HCT116 (cell line): ENCODE data around the gene ACAN. TPM values are rescaled to one million over a fixed set of nuclear protein-coding genes. Genes with fewer than 3 reads are reported as not detected.

Source experiments
- ATAC-seq: fragments of 200-7000 bp; cut with Tn5 transposase; 2 replicates; pipeline ENCODE4 v1.9.1; 2020; ENCODE audit warnings: mild to moderate bottlenecking, moderate library complexity
- BruUV-seq: library from RNA; stranded (reverse); fragments of 400-500 nt; replicated peaks from 2 replicates; lab custom pipeline; 2021; lab: Mats Ljungman, UMichigan
- CTCF ChIA-PET: fragments of 300-600 bp; sonication (Branson Sonifier 250); formaldehyde crosslinking; loops from one replicate; lab custom pipeline; 2021; ENCODE audit warnings: antibody characterized with exemption; lab: Charles Lee
- POLR2A ChIA-PET: fragments of 300-600, 350-600 bp; sonication (Branson Sonifier 250); formaldehyde crosslinking; loops from one replicate; lab custom pipeline; 2021; ENCODE audit warnings: antibody characterized with exemption; lab: Charles Lee
- RAD21 ChIA-PET, 2 experiments: fragments of 300-600 bp; sonication (Branson Sonifier 250); formaldehyde crosslinking; loops; one replicate each; lab custom pipeline; 2023; ENCODE audit warnings: low total read pairs in 2 of 2; ENCODE audit not compliant: uncharacterized antibody in 2 of 2, unreplicated experiment in 2 of 2, low non-redundant PET in 1 of 2; lab: Charles Lee
- DNase-seq: peaks from one replicate; pipeline ENCODE4 v3.0.0-alpha.2; 2010; ENCODE audit warnings: low read depth, low spot score
- H2AFZ ChIP-seq: fragments of 200-600 bp; shearing (Covaris generic), sonication (generic); 2 replicates; pipeline ENCODE4 v1.6.1; 2017; ENCODE audit warnings: low read depth, mixed run types, mixed read lengths, antibody characterized with exemption, low read length; ENCODE audit not compliant: poor library complexity, severe bottlenecking
- H3K27ac ChIP-seq: 2 replicates; pipeline ENCODE4 v1.5.1; 2012; ENCODE audit warnings: low read depth, low read length
- H3K27me3 ChIP-seq: fragments of 200-600 bp; sonication (generic); 2 replicates; pipeline ENCODE4 v1.6.1; 2016; ENCODE audit warnings: mixed run types, low read length, mixed read lengths; ENCODE audit not compliant: insufficient read depth
- H3K36me3 ChIP-seq, 2 experiments: fragments of 200-500 bp in 1 of 2; fragments of 200-600 bp in 1 of 2; sonication (Bioruptor generic) in 1 of 2; sonication (generic) in 1 of 2; 2 replicates each; pipeline versions ENCODE4 v1.5.1 to v1.6.1; 2014 to 2016; ENCODE audit warnings: low read length in 2 of 2, inconsistent platforms in 1 of 2, mixed read lengths in 1 of 2, mixed run types in 1 of 2; ENCODE audit not compliant: insufficient read depth in 2 of 2, control insufficient read depth in 1 of 2
- H3K4me1 ChIP-seq, 2 experiments: fragments of 200-600 bp in 1 of 2; sonication (generic) in 1 of 2; 2 replicates each; pipeline versions ENCODE4 v1.5.1 to v1.6.1; 2012 to 2017; ENCODE audit warnings: low read length in 2 of 2, inconsistent platforms in 1 of 2, mild to moderate bottlenecking in 1 of 2, mixed read lengths in 1 of 2, mixed run types in 1 of 2, moderate library complexity in 1 of 2; ENCODE audit not compliant: insufficient read depth in 2 of 2, control insufficient read depth in 1 of 2
- H3K4me2 ChIP-seq: fragments of 200-600 bp; sonication (generic); 2 replicates; pipeline ENCODE4 v1.6.1; 2017; ENCODE audit warnings: mixed run types, low read length, mixed read lengths
- H3K4me3 ChIP-seq, 2 experiments: fragments of 200-600 bp in 1 of 2; sonication (generic) in 1 of 2; replicated peaks in 1 of 2; 2 replicates each; pipeline ENCODE4 v1.5.1; 2011 to 2016; ENCODE audit warnings: low read length in 2 of 2, control low read depth in 1 of 2, low read depth in 1 of 2, mild to moderate bottlenecking in 1 of 2, mixed read lengths in 1 of 2, mixed run types in 1 of 2
- H3K79me2 ChIP-seq: fragments of 200-600 bp; sonication (generic); 2 replicates; pipeline ENCODE4 v1.6.1; 2017; ENCODE audit warnings: mild to moderate bottlenecking, mixed run types, low read length, moderate library complexity, mixed read lengths; ENCODE audit not compliant: insufficient read depth
- H3K9ac ChIP-seq: fragments of 200-600 bp; sonication (generic); 2 replicates; pipeline ENCODE4 v1.6.1; 2016; ENCODE audit warnings: low read length, mixed read lengths
- H3K9me2 ChIP-seq: fragments of 200-600 bp; sonication (generic), shearing (Covaris generic); 2 replicates; pipeline ENCODE4 v1.6.1; 2017; ENCODE audit warnings: mixed run types, mild to moderate bottlenecking, moderate library complexity; ENCODE audit not compliant: insufficient read depth
- H3K9me3 ChIP-seq, 2 experiments: fragments of 200-500 bp in 1 of 2; fragments of 200-600 bp in 1 of 2; sonication (Bioruptor generic) in 1 of 2; sonication (generic) in 1 of 2; 2 replicates each; pipeline ENCODE4 v1.6.1; 2014 to 2017; ENCODE audit warnings: low read length in 2 of 2, mixed read lengths in 2 of 2, inconsistent platforms in 1 of 2, low read depth in 1 of 2, mild to moderate bottlenecking in 1 of 2, mixed run types in 1 of 2, moderate library complexity in 1 of 2; ENCODE audit not compliant: control insufficient read depth in 1 of 2, insufficient read depth in 1 of 2
- H4K20me1 ChIP-seq: fragments of 200-600 bp; sonication (generic), shearing (Covaris generic); 2 replicates; pipeline ENCODE4 v1.6.1; 2017; ENCODE audit warnings: mixed run types, mild to moderate bottlenecking, moderate library complexity; ENCODE audit not compliant: insufficient read depth
- ATF3 ChIP-seq: IDR thresholded peaks from 2 replicates; pipeline ENCODE4 v1.6.1; 2012
- EGR1 ChIP-seq: IDR thresholded peaks from 2 replicates; pipeline ENCODE4 v1.6.1; 2012; ENCODE audit warnings: low read depth
- ELF1 ChIP-seq: IDR thresholded peaks from 2 replicates; pipeline ENCODE4 v1.6.1; 2012; ENCODE audit warnings: low read depth, borderline replicate concordance
- EZH2 ChIP-seq: fragments of 200-600 bp; sonication (generic); IDR thresholded peaks from 2 replicates; pipeline ENCODE4 v1.6.1; 2017; ENCODE audit warnings: antibody characterized with exemption, mixed run types
- EZH2phosphoT487 ChIP-seq: fragments of 200-600 bp; IDR thresholded peaks from 2 replicates; pipeline ENCODE4 v1.6.1; 2018; ENCODE audit warnings: antibody characterized with exemption, borderline replicate concordance
- MAX ChIP-seq: IDR thresholded peaks from 2 replicates; pipeline ENCODE4 v1.6.1; 2012
- REST ChIP-seq: IDR thresholded peaks from 2 replicates; pipeline ENCODE4 v1.6.1; 2012; ENCODE audit warnings: low read depth
- SRF ChIP-seq: IDR thresholded peaks from 2 replicates; pipeline ENCODE4 v1.6.1; 2012; ENCODE audit warnings: low read depth
- ZBTB33 ChIP-seq: IDR thresholded peaks from 2 replicates; pipeline ENCODE4 v1.6.1; 2011; ENCODE audit warnings: mild to moderate bottlenecking, low read length, moderate library complexity; ENCODE audit not compliant: insufficient replicate concordance; ENCODE audit errors: extremely low read depth
- intact Hi-C: fragments of 100-400 bp; cut with micrococcal nuclease; formaldehyde crosslinking; loops from 2 replicates; pipeline ENCODE4 v1.10.0; 2022
- total RNA-seq: library from RNA; stranded (reverse); gene quantifications from one replicate; pipeline ENCODE4 v1.2.1, GENCODE V29; 2021; ENCODE audit not compliant: unreplicated experiment

Gene ACAN
- total RNA-seq, 1 experiment from 2014 or later, result not detected

GRCh38 chr15:88878720-88879184 lies 75.5 kb downstream of the ACAN start (continued):
- TF ChIP-seq ZBTB33 (no peak), REST (no peak), SRF (no peak)

GRCh38 chr15:88880944-88881740 lies 77.9 kb downstream of the ACAN start:
- H3K4me2 ChIP-seq, result no peak overlapping the region
- ChIA-PET RAD21 (no interaction called here), POLR2A (no interaction called here), CTCF (interaction anchor here (1.0 kb wide), 1 partner anchor 121 kb away, joined by 3 read pairs; no protein-coding TSS in a partner anchor)
- H4K20me1 ChIP-seq, result no peaks in the 10 kb centered on the region
- no peaks in the 10 kb centered on the region for H3K36me3 ChIP-seq
- DNase-seq, result no peak
- H3K9me3 ChIP-seq, result no peaks in the 10 kb centered on the region
- H3K27ac ChIP-seq, result no peak overlapping the region
- intact Hi-C loops, result no loop called here
- H3K79me2 ChIP-seq, result no peaks in the 10 kb centered on the region
- H3K27me3 ChIP-seq, result no peaks in the 10 kb centered on the region
- no peak overlapping the region for H3K4me3 ChIP-seq
- peaks cover 0 to 10% of the 10 kb centered on the region in 2 experiments; a peak in 2 of 4 replicates for H3K4me1 ChIP-seq
- ATAC-seq, result no peak
- H3K9ac ChIP-seq, result no peak overlapping the region
- no TSS peak for BruUV-seq
- H3K9me2 ChIP-seq, result no peaks in the 10 kb centered on the region
- H2AFZ ChIP-seq, result no peak overlapping the region
- TF ChIP-seq MAX (no peak), REST (no peak), EGR1 (no peak), ATF3 (no peak), EZH2 (no peak), ZBTB33 (no peak), ELF1 (no peak), EZH2phosphoT487 (no peak)
